Measurements from ENCODE around the gene GYS1. TPM values are rescaled to one million over a fixed set of nuclear protein-coding genes. Genes with fewer than 3 reads are reported as not detected.
A peak's percentile ranks its signal among the peaks of the same experiment; 100 is the strongest.

GYS1 gene
- total RNA-seq, 2 donors from 2014 or later, result 85.7 to 119 TPM

- ATAC-seq (no peak), DNase-seq (ENCODE audit: low spot score) (no peak)
- H3K4me3 Mint-ChIP-seq, result no peak overlapping the region
- H3K4me1 Mint-ChIP-seq (ENCODE audit: low read depth in 2 of 2), result peaks cover 27 to 31% of the 10 kb centered on the region in 2 donors
- H3K27ac Mint-ChIP-seq, result no peak overlapping the region
- no peaks in the 10 kb centered on the region for H3K27me3 Mint-ChIP-seq
- peaks cover 8% of the 10 kb centered on the region for H3K36me3 Mint-ChIP-seq
- H3K9me3 Mint-ChIP-seq, result no peaks in the 10 kb centered on the region
Observed at GRCh38 chr19:48989701-48990291, 3.3 kb downstream of the GYS1 start.

GRCh38 chr19:48988860-48989259 lies 4.2 kb downstream of the GYS1 start:
- no peak overlapping the region for H3K4me3 Mint-ChIP-seq
- no peak overlapping the region for H3K27ac Mint-ChIP-seq
- ATAC-seq, result no peak
- no peaks in the 10 kb centered on the region for H3K9me3 Mint-ChIP-seq
- H3K4me1 Mint-ChIP-seq (ENCODE audit: low read depth in 2 of 2), result peaks cover 20 to 27% of the 10 kb centered on the region in 2 donors
- peaks cover 8% of the 10 kb centered on the region for H3K36me3 Mint-ChIP-seq
- no peaks in the 10 kb centered on the region for H3K27me3 Mint-ChIP-seq
- DNase-seq (ENCODE audit: low spot score), result no peak

- Mint-ChIP-seq H3K4me3 (no peak overlapping the region), H3K27me3 (no peaks in the 10 kb centered on the region), H3K27ac (no peak overlapping the region), H3K36me3 (peaks cover 9% of the 10 kb centered on the region), H3K9me3 (no peaks in the 10 kb centered on the region), H3K4me1 (ENCODE audit: low read depth in 2 of 2) (peaks cover 16 to 24% of the 10 kb centered on the region in 2 donors)
- no peak for DNase-seq (ENCODE audit: low spot score)
- ATAC-seq, result no peak
Observed at GRCh38 chr19:48988286-48988685, 4.8 kb downstream of the GYS1 start.

GRCh38 chr19:48987323-48987722 lies 5.8 kb downstream of the GYS1 start:
- Mint-ChIP-seq H3K4me1 (ENCODE audit: low read depth in 2 of 2) (peaks cover 10 to 18% of the 10 kb centered on the region in 2 donors), H3K27me3 (no peaks in the 10 kb centered on the region), H3K4me3 (no peak overlapping the region), H3K36me3 (peaks cover 13% of the 10 kb centered on the region), H3K27ac (no peak overlapping the region), H3K9me3 (no peaks in the 10 kb centered on the region)
- no peak for DNase-seq (ENCODE audit: low spot score)
- ATAC-seq, result no peak

- H3K4me1 Mint-ChIP-seq (ENCODE audit: low read depth in 2 of 2), result peaks cover 5 to 13% of the 10 kb centered on the region in 2 donors
- H3K4me3 Mint-ChIP-seq, result no peak overlapping the region
- DNase-seq (ENCODE audit: low spot score) (no peak), ATAC-seq (no peak)
- H3K27ac Mint-ChIP-seq, result no peak overlapping the region
- H3K27me3 Mint-ChIP-seq, result no peaks in the 10 kb centered on the region
- no peaks in the 10 kb centered on the region for H3K9me3 Mint-ChIP-seq
- H3K36me3 Mint-ChIP-seq, result peaks cover 13% of the 10 kb centered on the region
Observed at GRCh38 chr19:48986211-48986610, 6.9 kb downstream of the GYS1 start.

- Mint-ChIP-seq H3K4me3 (no peak overlapping the region), H3K27me3 (no peaks in the 10 kb centered on the region), H3K27ac (no peak overlapping the region), H3K36me3 (peaks cover 13% of the 10 kb centered on the region), H3K4me1 (ENCODE audit: low read depth in 2 of 2) (peaks cover 5 to 9% of the 10 kb centered on the region in 2 donors), H3K9me3 (no peaks in the 10 kb centered on the region)
- DNase-seq (ENCODE audit: low spot score), result no peak
- ATAC-seq, result no peak
Observed at GRCh38 chr19:48985711-48986110, 7.4 kb downstream of the GYS1 start.

- ATAC-seq (no peak), DNase-seq (ENCODE audit: low spot score) (no peak)
- no peaks in the 10 kb centered on the region for H3K9me3 Mint-ChIP-seq
- peaks cover 0 to 4% of the 10 kb centered on the region in 2 donors for H3K4me1 Mint-ChIP-seq (ENCODE audit: low read depth in 2 of 2)
- no peak overlapping the region for H3K27ac Mint-ChIP-seq
- peaks cover 11% of the 10 kb centered on the region for H3K36me3 Mint-ChIP-seq
- H3K27me3 Mint-ChIP-seq, result no peaks in the 10 kb centered on the region
- H3K4me3 Mint-ChIP-seq, result no peak overlapping the region
Observed at GRCh38 chr19:48982280-48982679, 10.8 kb downstream of the GYS1 start.

GRCh38 chr19:48977061-48977460 lies 16.0 kb downstream of the GYS1 start:
- Mint-ChIP-seq H3K36me3 (peaks cover 6% of the 10 kb centered on the region), H3K9me3 (no peaks in the 10 kb centered on the region), H3K27me3 (no peaks in the 10 kb centered on the region), H3K4me1 (ENCODE audit: low read depth in 2 of 2) (peaks cover 5 to 7% of the 10 kb centered on the region in 2 donors), H3K27ac (no peak overlapping the region), H3K4me3 (no peak overlapping the region)
- ATAC-seq (no peak), DNase-seq (ENCODE audit: low spot score) (no peak)

- Mint-ChIP-seq H3K27ac (no peak overlapping the region), H3K4me3 (no peak overlapping the region), H3K9me3 (no peaks in the 10 kb centered on the region), H3K27me3 (no peaks in the 10 kb centered on the region), H3K36me3 (peaks cover 6% of the 10 kb centered on the region), H3K4me1 (ENCODE audit: low read depth in 2 of 2) (peaks cover 5 to 7% of the 10 kb centered on the region in 2 donors)
- no peak for DNase-seq (ENCODE audit: low spot score)
- peak in 1 of 2 donors; percentile 51 for ATAC-seq
Observed at GRCh38 chr19:48975947-48976847, 16.9 kb downstream of the GYS1 start.

GRCh38 chr19:48970923-48971395 lies 22.1 kb downstream of the GYS1 start:
- no peaks in the 10 kb centered on the region for H3K9me3 Mint-ChIP-seq
- H3K27me3 Mint-ChIP-seq, result no peaks in the 10 kb centered on the region
- H3K4me3 Mint-ChIP-seq, result no peak overlapping the region
- H3K27ac Mint-ChIP-seq, result peak overlapping the region in 1 of 2 donors; percentile 67
- H3K4me1 Mint-ChIP-seq (ENCODE audit: low read depth in 2 of 2), result peaks cover 15 to 21% of the 10 kb centered on the region in 2 donors
- H3K36me3 Mint-ChIP-seq, result peaks cover 7% of the 10 kb centered on the region
- peak; percentile 63 to 69 for ATAC-seq
- DNase-seq (ENCODE audit: low spot score), result peak; percentile 78

- no peak overlapping the region for H3K4me3 Mint-ChIP-seq
- H3K27ac Mint-ChIP-seq, result no peak overlapping the region
- DNase-seq (ENCODE audit: low spot score) (no peak), ATAC-seq (no peak)
- H3K27me3 Mint-ChIP-seq, result no peaks in the 10 kb centered on the region
- H3K9me3 Mint-ChIP-seq, result no peaks in the 10 kb centered on the region
- H3K36me3 Mint-ChIP-seq, result peaks cover 7% of the 10 kb centered on the region
- H3K4me1 Mint-ChIP-seq (ENCODE audit: low read depth in 2 of 2), result peaks cover 21 to 28% of the 10 kb centered on the region in 2 donors
Observed at GRCh38 chr19:48970139-48970766, 22.9 kb downstream of the GYS1 start.

GRCh38 chr19:48969276-48970138 lies 23.6 kb downstream of the GYS1 start:
- Mint-ChIP-seq H3K4me3 (no peak overlapping the region), H3K27me3 (no peaks in the 10 kb centered on the region), H3K36me3 (peaks cover 7% of the 10 kb centered on the region), H3K9me3 (no peaks in the 10 kb centered on the region), H3K27ac (peak overlapping the region in 1 of 2 donors; percentile 86), H3K4me1 (ENCODE audit: low read depth in 2 of 2) (peaks cover 28 to 35% of the 10 kb centered on the region in 2 donors)
- ATAC-seq, result peak in 1 of 2 donors; percentile 1
- DNase-seq (ENCODE audit: low spot score), result no peak

GRCh38 chr19:48968813-48969218 lies 24.3 kb downstream of the GYS1 start:
- H3K27ac Mint-ChIP-seq, result peak overlapping the region in 1 of 2 donors; percentile 86
- no peaks in the 10 kb centered on the region for H3K9me3 Mint-ChIP-seq
- no peaks in the 10 kb centered on the region for H3K27me3 Mint-ChIP-seq
- no peak overlapping the region for H3K4me3 Mint-ChIP-seq
- H3K36me3 Mint-ChIP-seq, result peaks cover 7% of the 10 kb centered on the region
- ATAC-seq (no peak), DNase-seq (ENCODE audit: low spot score) (no peak)
- peaks cover 35 to 42% of the 10 kb centered on the region in 2 donors for H3K4me1 Mint-ChIP-seq (ENCODE audit: low read depth in 2 of 2)
